Uterus (tissue), 2 donors: ENCODE data around the gene DHRS12.

ENCODE experiments used
- CTCF ChIP-seq, 4 experiments: fragments of 200-600 bp in 2 of 4; fragments of 450-650 bp in 2 of 4; sonication (generic) in 2 of 4; IDR thresholded peaks; one replicate each; pipeline ENCODE4 v1.5.1; 2016 to 2019; ENCODE audit warnings: antibody characterized with exemption in 4 of 4, mild to moderate bottlenecking in 2 of 4, moderate library complexity in 1 of 4
- POLR2A ChIP-seq, 2 donors: fragments of 450-650 bp; IDR thresholded peaks; one replicate each; pipeline ENCODE4 v1.6.1; 2016; ENCODE audit warnings: antibody characterized with exemption in 2 of 2, mild to moderate bottlenecking in 1 of 2, moderate library complexity in 1 of 2

- TF ChIP-seq POLR2A (IDR thresholded peaks at IDR 0.05): no peak
- TF ChIP-seq CTCF (IDR thresholded peaks at IDR 0.05): no peak
These were observed 21.8 kb upstream of the DHRS12 start for GRCh38 chr13:51825681-51826254.
